GM12864 (cell line): ENCODE measurements around the gene CAMSAP1.

ENCODE experiments used
- DNase-seq: peaks from one replicate; pipeline ENCODE4 v3.0.0-alpha.2; 2011; ENCODE audit warnings: low read depth
- H3K4me3 ChIP-seq: 2 replicates; pipeline ENCODE4 v1.5.1; 2011; ENCODE audit warnings: mild to moderate bottlenecking, low read depth, low read length, control low read depth
- CTCF ChIP-seq: IDR thresholded peaks from 2 replicates; pipeline ENCODE4 v1.5.1; 2011; ENCODE audit warnings: low read depth, mild to moderate bottlenecking, moderate library complexity, low read length, control low read depth, inconsistent platforms; ENCODE audit errors: missing control alignments

Gene CAMSAP1

GRCh38 chr9:135797507-135798262 lies 109.7 kb downstream of the CAMSAP1 start:
- peak; percentile 80 for TF ChIP-seq CTCF
- no peak for DNase-seq
- no peak overlapping the region for H3K4me3 ChIP-seq

- H3K4me3 ChIP-seq, result no peak overlapping the region
- no peak for TF ChIP-seq CTCF
- no peak for DNase-seq
Observed at GRCh38 chr9:135796784-135797485, 110.4 kb downstream of the CAMSAP1 start.

- TF ChIP-seq CTCF, result no peak
- H3K4me3 ChIP-seq, result no peak overlapping the region
- DNase-seq, result no peak
Observed at GRCh38 chr9:135795391-135795790, 112.0 kb downstream of the CAMSAP1 start.

- TF ChIP-seq CTCF, result no peak
- no peak for DNase-seq
Observed at GRCh38 chr9:135794361-135794885, 112.9 kb downstream of the CAMSAP1 start.

GRCh38 chr9:135794057-135794335 lies 113.3 kb downstream of the CAMSAP1 start:
- TF ChIP-seq CTCF, result no peak
- no peak overlapping the region for H3K4me3 ChIP-seq
- no peak for DNase-seq

More at GRCh38 chr9:135794361-135794885, 112.9 kb downstream of the CAMSAP1 start:
- no peak overlapping the region for H3K4me3 ChIP-seq

GRCh38 chr9:135793221-135794056 lies 113.9 kb downstream of the CAMSAP1 start:
- TF ChIP-seq CTCF, result no peak
- H3K4me3 ChIP-seq, result no peak overlapping the region
- no peak for DNase-seq
